HUDEP-2 (cell line): ENCODE results near the gene NT5C1A.

Experiments
- DNase-seq, 76 experiments: peaks; one replicate each; lab custom pipeline; 2025; ENCODE audit not compliant: unreplicated experiment in 76 of 76; lab: John Stamatoyannopoulos, UW

The NT5C1A gene

DNA sequence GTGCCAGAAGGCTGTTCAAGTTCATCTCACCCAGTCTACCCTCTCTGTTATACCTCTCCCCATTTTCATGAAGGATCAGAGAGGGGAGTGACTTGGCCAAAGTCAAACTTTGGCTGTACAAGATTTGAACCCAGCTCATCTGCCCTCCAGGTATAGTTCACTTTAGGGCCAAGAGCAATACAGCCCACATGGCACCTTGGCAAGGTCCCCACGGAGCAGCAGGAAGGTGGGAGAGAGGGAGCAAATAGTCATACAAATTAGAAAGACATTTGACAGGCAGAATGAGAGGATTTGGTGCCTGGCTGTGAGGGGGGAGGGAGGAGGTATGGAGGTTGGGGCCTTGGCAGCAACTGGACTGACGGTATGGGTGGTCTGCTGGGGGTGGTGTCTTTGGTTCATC lies 18.3 kb upstream of the NT5C1A start:
- DNase-seq = no peak

DNA sequence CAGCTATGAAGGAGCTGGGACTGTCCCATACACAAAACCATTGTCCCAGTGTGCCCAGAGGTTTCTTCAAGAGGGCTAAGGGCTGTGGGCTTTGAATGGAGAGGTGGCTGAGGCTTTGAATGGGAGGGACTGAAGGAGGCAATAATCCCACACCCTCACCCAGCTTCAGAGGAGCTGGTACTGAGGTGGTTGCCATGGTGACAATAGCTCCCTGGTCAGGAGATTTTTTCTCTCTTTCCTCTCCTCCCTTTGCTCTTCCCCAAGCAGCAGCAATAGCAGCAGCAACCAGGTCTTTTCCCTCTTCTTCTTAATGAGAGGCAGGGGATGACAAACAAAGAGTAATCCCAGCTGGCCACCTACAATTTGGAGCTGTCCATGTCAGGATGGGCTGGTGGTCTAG lies 17.7 kb upstream of the NT5C1A start:
- no peak for DNase-seq

DNA sequence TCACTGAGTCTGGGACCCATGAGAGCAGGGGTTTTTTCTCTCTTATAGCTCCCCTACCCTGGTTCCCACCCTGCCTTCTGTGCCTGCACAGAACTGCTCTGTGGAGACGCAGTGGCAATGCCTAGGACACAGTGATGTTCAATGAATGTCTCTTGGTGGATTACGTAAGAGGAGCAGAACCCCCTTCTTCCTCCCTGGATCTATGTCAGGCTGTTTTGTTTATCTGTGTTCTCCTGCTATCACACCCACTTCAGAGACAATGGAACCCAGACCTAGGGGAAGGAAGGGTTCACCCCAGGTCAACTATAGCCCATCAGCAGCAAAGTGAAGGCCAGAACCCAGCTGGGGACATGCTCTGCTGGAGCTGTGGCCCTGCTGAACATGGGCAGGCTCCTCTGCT lies 17.3 kb upstream of the NT5C1A start:
- DNase-seq = no peak

DNA sequence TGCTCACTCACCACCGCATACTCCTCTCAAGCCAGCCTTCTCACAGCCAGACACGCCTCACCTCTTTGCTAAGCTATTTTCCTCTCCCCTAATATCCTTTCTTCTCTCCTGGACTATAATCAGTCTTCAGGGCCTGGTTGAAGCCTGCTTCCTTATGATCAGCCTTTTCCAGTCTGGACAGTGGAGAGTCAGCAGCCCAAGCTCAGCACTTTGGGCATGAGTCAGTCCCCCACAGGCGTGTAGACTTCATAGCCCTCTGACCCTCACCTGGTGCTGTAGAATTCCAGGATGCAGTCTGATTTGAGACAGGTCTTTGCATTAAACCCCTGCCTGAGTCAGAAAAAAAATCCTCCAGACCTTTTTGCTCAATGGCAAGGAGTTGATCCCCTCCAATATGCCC lies 16.8 kb upstream of the NT5C1A start:
- no peak for DNase-seq

DNA sequence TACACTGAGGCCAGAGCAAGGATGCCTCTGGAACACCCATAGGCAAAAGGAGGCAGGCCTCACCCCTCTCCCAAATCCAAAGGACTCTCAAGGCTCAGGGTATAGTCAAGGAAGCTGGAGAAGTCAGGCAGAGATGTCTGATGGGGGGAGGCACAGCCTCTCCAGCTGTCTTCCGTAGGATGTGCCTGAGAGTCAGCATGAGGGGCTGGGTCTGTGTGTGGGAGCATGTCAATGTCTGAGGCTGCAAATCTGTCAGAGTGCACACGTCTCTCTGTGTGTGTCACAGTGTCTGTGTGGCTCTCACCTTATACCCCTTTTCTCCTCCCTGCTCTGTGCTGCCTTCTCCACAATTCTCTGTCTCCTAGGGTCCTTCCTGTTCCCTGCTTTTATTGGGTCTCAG lies 15.3 kb upstream of the NT5C1A start:
- DNase-seq = no peak

DNA sequence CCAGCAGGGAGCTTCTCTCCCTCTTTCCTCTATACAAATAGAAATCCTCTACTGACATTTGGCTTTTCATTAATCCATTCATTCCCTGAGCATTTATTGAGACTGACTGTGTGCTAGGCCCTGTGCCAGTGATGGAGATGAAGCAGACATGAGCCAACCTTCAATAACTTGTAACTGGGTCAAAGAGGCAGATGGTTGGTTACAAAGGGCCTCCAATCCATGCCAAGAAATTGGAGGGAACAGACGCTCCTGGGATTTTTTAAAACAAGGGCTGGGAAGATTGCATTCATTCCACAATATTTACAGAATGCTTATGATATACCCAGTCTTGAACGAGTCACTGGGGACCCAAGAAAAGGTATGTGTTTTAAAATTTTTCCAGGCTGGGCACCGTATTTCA lies 13.2 kb upstream of the NT5C1A start:
- DNase-seq = no peak

DNA sequence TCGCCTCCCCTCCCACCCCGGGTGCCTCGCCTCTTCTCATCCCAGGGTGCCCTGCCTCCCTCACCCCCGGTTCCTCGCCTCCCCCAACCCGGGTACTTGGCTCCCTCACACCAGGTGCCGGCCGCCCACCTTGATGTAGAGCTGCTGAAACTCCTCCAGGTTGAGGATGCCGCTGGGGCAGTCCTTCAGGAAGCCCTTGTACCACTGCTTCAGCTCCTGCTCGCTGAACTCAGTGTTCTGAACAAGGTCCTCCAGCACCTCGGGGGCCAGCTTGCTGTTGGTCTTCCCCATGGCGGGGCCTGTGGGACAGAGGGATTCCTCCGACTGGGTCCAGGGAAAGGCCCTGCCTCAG lies 12.4 kb upstream of the NT5C1A start:
- DNase-seq = no peak

DNA sequence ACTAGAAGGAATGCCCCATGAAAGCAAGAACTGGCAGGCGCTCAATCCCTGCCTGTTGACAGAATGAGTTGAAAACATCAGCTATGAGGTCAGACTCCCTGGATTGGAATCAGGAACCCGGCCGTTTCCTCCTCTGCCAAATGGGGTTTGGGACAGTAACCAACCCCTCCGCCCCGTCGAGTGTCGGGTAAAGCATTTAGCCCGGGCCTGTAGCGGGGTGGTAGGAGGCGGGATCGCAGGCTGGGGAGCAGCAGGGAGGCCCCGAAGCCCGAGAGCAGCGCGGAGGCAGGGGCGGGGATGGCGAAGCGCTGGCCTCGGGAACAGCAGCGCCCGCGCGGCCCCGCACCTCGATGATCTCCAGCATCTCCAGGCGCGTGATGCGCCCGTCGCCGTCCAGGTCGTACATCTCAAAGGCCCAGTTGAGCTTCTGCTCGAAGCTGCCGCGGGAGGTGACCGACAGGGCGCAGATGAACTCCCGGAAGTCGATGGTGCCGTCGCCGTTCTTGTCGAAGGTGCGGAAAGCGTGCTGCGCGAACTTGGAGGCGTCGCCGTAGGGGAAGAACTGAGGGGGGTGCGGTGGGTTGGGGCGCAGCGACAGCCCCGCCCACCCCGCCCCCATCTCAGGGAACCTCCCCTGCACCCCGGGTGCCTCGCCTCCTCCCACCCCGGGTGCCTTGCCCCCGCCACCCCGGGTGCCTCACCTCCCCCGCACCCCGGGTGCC lies 11.8 kb upstream of the NT5C1A start:
- DNase-seq = no peak

DNA sequence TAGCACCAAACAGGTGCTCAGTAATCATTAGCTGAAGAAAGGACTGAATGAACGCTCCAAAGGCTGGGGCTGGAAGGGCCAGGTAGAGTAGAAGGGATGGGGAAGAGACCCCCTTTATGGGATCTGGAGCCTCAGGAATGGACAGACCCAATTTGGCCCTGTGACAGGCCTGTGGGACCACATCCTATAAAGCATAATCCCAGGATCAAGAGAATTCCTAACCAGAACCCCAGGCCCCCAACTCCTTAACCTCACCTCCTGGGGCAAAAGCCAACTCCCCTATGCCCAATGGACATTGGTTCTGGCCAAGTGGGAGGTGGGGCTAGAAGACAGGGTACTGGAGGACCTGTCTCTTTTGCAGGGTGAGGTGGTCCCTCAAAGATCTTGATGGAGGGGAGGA lies 10.1 kb upstream of the NT5C1A start:
- DNase-seq = no peak

DNA sequence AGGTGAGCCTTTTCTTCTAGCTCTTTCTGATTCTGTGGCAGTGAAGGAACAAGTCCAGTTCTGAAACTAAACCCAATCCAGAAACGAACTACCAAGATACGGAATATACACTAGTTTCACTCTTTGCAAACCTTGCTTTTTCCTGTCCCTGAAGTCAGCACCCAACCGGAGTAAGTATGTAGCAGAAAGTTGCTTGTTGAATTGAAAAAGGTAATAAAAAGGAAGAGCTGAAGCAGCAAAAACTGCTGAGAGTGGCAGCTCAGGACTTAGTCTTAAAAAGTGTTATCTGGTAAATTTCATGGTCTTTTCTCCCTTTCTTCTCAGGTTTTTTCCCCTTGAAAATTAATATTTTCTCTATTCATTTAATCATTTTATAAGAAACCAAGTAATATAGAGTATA lies 9.4 kb upstream of the NT5C1A start:
- no peak for DNase-seq

DNA sequence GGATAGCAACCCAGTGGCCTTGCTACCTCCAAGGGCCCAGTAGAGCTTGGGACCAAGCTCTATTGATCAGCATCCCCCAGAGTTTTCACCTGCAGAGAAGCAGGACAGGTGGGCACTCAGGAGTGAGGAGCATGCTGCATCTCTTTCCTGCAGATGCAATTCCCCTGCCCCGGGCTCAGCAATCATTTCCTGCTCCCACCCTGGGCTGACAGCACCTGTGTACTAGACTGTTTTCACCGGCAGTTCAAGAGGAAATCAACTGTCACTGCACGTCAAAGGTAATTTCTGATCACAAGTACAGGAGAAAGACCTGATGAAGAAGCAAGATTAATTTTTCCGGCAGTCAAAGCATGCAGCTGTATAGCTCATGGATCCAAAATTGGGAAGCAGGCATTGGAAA lies 8.8 kb upstream of the NT5C1A start:
- no peak for DNase-seq

DNA sequence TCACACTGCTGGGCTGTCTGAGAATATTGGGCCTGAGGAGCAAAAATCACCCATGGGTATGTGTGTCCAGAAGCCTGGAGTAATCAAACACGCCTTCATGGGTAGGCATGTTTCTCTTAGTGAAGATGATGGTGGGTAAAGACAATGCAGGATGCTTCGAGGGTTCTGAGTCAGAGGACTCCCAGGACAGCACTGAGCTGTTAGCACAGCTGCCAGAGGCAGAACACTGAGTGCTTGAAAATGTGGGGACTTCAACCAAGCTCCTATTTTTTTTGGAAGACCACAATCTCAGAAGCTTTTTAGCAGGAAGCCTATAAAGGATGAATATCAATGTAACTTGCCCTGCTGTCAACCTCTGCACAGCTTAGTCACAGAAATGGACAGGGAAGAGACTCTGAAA lies 7.9 kb upstream of the NT5C1A start:
- DNase-seq = no peak

DNA sequence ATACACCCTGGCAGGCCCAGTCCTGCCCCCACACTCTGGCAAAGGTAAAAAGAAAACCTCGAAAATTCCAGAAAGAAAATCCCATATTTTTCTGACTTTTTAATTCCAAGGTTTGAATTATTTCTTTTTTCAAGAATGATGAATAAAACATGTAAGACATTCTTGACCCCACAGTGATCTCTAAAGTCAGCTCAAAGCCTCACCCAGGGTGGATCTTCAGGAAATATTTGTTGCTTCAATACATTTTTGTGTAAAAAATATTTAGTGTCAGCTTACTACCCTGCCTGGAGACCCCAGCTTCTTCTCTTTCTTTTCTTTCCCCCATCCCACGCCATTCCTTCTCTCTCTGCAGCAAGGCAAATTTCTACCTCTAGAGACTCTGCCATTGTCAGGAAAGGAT lies 7.0 kb upstream of the NT5C1A start:
- no peak for DNase-seq

DNA sequence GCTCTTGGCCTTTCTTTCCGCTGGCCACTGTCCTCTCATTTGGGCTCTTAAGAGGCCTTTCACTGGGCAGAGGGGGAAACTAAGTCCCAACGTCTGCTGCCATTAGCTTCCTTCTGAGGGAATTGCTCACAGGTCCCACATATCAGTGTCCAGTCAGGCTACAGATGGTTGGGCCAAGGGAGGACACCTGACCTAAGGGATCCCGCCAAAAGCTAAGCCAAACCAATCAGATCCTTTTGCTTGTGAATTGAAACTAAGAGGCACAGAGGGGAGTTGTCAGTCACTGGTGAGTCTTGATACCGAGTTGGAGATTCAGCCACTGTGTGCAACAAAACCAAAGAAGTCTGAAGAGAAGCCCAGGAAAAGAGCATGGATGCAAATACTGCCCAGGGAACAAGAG lies 5.7 kb upstream of the NT5C1A start:
- no peak for DNase-seq

DNA sequence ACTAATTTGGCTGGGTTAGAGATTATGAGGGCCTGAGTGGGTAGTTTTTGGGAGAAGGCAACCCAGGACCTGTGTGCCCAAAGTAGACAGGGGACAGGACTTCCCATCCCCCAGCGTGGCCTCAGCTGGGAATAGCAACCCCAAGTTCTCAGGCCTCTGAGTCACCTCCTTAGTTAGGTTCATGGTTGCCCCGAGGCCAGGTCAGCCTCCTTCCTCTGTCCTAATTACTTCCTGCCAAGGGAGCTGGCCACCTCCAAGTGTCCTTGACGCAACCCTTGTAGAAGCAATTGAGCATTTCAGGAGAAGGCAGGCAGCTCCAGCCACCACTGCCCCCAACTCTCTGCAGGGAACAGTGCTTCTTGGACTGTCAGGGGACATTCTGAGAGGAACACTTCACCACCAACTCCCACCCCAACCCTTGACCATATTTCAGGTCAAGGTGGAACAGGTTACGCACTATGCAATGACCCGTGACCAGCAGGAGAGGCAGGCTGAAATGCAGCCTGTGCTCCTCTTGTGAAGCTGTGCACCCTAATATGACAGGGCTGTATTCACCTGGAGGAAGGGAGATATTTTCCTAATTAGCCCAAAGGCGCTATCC lies 5.1 kb upstream of the NT5C1A start:
- DNase-seq = no peak

DNA sequence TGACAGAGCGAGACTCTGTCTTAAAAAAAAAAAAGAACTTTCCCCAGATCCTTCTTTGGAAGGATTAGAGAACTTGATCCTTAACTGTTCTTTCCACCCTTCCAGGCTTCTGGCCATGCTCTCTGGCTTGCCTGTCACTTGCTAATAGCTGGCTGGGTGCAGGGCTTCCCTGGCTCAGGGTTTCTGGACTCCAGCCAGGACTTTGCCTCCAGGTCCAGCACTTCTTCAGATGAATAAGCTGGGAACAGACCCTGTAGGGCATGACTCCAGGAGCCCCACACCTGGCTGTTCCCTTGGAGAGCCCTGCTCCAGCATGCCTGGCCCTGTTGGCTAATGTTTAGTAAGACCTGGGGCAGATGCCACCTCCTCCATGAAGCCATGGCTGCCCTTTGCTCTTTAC lies 3.3 kb upstream of the NT5C1A start:
- no peak for DNase-seq

DNA sequence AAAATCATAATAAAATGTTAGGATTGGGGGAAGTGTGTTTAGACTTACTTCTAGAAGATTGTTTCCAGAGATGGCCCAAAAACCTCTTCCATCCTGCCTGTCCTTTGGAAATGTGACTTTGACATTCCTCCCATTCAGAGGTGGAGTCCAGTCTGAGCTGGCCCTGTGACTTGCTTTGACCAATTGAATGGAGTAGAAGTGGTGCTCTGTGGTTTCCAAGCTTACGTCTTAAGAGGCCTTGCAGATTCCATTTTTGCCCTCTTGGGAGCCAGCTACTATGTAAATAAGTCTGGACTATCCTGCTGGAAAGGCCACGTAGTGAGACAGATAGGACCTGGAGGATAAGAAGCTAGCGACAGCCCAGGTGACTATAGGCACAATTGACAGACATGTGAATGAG lies 1.3 kb upstream of the NT5C1A start:
- DNase-seq = no peak

DNA sequence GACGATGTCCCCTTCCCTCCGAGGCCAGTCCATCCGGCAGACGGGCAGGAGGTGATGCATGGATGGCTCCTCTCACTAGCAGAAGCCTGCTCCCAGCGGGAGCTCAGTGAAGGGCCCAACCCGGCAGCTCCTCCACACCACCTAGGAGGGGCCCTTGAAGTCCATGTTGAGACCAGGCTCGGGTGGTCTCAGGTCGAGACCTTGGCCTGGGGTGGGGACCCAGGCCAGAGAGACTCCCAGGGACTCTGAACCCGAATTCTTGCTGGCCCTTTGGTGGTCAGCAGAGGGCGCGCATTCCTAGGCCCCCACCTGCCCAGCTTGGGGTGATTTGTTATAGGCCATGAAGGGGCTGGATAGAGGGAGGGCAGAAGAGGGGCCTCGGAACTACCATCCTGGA lies 642 bp upstream of the NT5C1A start:
- peak in 22 of 76 experiments; percentile 2 to 30 (median 14) for DNase-seq

DNA sequence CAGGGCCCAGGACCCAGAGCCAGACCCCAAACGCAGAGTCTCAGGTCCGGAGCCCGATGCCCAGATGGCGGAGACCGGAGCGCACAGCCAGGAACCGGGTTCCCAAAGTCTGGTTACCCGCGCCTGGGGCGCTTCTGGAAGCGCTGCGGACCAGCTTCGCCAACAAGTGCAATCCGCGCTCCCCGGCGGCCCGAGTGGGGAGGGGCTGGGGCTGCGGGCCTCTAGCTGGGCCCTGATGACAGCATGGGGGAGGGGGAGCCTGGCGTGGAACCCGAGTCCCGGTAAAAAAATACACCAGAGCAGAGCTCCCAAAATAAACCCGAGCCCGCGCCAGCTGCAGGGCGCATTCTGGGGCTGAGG lies 494 bp downstream of the NT5C1A start:
- no peak for DNase-seq

DNA sequence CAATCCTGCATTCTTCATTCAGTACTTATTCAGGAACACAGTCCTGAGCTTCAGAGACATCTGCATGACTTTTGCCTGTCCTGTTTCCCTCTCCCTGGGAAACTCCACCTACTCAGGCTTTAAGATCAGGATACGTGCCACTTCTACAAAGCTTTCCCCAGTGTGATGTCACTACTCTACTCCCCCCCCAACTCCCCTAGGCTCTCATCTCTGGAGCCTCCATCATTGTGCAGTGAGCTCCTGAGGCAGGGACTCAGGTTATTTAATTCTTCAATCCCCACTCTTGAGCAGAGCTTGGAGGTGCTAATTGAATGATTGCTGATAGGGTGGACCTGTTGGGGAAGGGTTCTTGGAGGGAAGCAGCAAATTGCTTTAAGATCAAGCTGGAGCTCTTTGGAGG lies 1.2 kb downstream of the NT5C1A start:
- DNase-seq = no peak

DNA sequence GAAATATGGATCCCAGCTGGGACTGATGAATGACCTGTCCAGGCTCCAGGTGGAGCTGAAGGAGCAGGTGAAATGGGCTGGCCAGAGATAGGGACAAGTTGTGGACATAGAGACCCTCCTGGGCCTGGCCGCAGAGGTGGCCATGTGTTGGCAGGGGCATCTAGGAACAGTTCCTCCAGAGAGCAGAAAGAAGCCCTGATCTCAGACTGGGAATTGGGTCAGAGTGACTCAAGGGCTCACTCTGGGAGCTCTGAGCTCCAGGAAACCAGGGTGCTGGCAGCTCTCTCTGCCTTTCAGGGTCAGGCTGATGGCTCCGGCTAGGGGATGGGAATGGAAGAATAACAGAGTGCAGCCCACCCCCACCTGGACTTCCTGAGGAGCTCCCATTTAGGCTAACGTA lies 3.0 kb downstream of the NT5C1A start:
- DNase-seq = no peak

DNA sequence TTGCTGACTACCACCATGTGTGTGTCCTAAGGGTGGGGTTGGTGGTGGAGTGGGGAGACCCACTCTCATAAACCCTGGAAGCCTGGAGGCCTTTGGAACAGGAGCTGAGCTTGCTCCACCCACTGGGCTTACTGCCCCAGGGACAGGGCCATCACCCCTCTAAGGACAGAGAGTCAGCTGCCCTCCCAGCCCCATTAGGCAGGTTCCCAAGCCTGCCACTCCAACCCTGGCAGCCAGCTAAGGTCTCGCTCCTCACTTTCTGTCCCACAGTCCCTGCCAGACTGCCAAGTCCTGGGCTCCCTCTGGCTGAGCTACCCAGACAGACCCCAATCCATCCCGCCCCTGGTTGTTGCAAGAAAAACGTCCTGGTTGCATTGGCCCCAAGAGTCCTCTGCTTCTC lies 3.8 kb downstream of the NT5C1A start:
- DNase-seq = no peak

DNA sequence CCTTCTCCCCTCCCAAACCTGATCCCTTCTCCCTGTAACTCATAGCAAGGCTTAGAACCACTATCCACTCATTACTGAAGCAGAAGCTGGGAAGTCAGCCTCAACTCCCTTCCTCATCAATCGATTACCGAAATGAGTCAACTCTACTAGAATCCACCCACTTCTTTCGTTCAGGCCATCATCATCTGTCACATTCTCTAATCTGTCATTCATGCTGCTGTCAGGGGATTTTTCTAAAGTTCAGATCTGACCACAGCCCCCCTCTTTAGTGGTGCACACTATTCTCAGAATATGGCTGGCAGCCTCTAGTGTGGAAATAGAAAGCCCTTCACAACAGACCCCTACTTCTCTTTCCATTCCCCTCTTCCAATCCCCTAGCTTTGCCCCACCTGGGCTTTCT lies 5.1 kb downstream of the NT5C1A start:
- DNase-seq = no peak
